K562 (cell line): ENCODE results near the gene DSTYK. TPM values are rescaled to one million over a fixed set of nuclear protein-coding genes. Genes with fewer than 3 reads are reported as not detected.

Experiments
- CBX2 ChIP-seq: fragments of 200-600 bp; sonication (generic); IDR thresholded peaks from one replicate; pipeline ENCODE4 v1.6.1; 2012; ENCODE audit warnings: mild to moderate bottlenecking, low read length, inconsistent platforms; ENCODE audit not compliant: insufficient read depth, poor library complexity, severe bottlenecking
- CBX5 ChIP-seq: IDR thresholded peaks from 2 replicates; pipeline ENCODE4 v1.6.1; 2014; ENCODE audit warnings: low read depth, borderline replicate concordance
- CEBPB ChIP-seq: fragments of 450-650 bp; IDR thresholded peaks from 2 replicates; pipeline ENCODE4 v1.6.1; 2016; ENCODE audit warnings: missing genetic modification characterization, missing compliant biosample characterization
- CGGBP1 ChIP-seq: fragments of 250-450 bp; sonication (Bioruptor Pico); IDR thresholded peaks from 2 replicates; pipeline ENCODE4 v1.9.0; 2021; ENCODE audit warnings: mild to moderate bottlenecking
- CREB3L1 ChIP-seq: fragments of 450-650 bp; IDR thresholded peaks from 2 replicates; pipeline ENCODE4 v1.6.1; 2014; ENCODE audit warnings: low read depth, mild to moderate bottlenecking, moderate library complexity, borderline replicate concordance
- HDAC3 ChIP-seq: fragments of 450-650 bp; IDR thresholded peaks from 2 replicates; pipeline ENCODE4 v1.6.1; 2018; ENCODE audit warnings: borderline replicate concordance, mild to moderate bottlenecking, moderate library complexity; ENCODE audit not compliant: partially characterized antibody
- HDAC8 ChIP-seq: fragments of 450-650 bp; IDR thresholded peaks from 2 replicates; pipeline ENCODE4 v1.6.1; 2016; ENCODE audit warnings: mild to moderate bottlenecking, missing genetic modification characterization, moderate library complexity, missing compliant biosample characterization
- LEF1 ChIP-seq: fragments of 450-650 bp; IDR thresholded peaks from 2 replicates; pipeline ENCODE4 v1.6.1; 2016; ENCODE audit warnings: mild to moderate bottlenecking
- MYNN ChIP-seq, 2 experiments: sonication (generic); formaldehyde crosslinking in 1 of 2; IDR thresholded peaks; 2 replicates each; pipeline versions ENCODE4 v1.5.0 to v1.6.1; 2016 to 2020; ENCODE audit warnings: antibody characterized with exemption in 1 of 2, missing genetic modification reagents in 1 of 2
- NCOA2 ChIP-seq, 2 experiments: fragments of 450-650 bp; IDR thresholded peaks; 2 replicates each; pipeline ENCODE4 v1.6.1; 2018; ENCODE audit warnings: mild to moderate bottlenecking in 2 of 2, moderate library complexity in 1 of 2; ENCODE audit not compliant: partially characterized antibody in 2 of 2
- NEUROD1 ChIP-seq: fragments of 150-350 bp; IDR thresholded peaks from 2 replicates; pipeline ENCODE4 v1.6.1; 2014; ENCODE audit warnings: borderline replicate concordance, low read length, low read depth; ENCODE audit not compliant: partially characterized antibody
- NRF1 ChIP-seq, 2 experiments: fragments of 450-650 bp; IDR thresholded peaks in 1 of 2; conservative IDR thresholded peaks in 1 of 2; 2 replicates each; pipeline ENCODE4 v1.6.1; 2014; ENCODE audit warnings: mild to moderate bottlenecking in 2 of 2
- POLR2AphosphoS2 ChIP-seq: IDR thresholded peaks from 2 replicates; pipeline ENCODE4 v1.6.1; 2012; ENCODE audit warnings: low read length, improper control_type of control experiment
- RAD51 ChIP-seq: fragments of 450-650 bp; IDR thresholded peaks from 2 replicates; pipeline ENCODE4 v1.7.1; 2016; ENCODE audit warnings: low read depth, mild to moderate bottlenecking, borderline replicate concordance
- SIX5 ChIP-seq, 2 experiments: IDR thresholded peaks; 2 replicates each; pipeline ENCODE4 v1.6.1; 2011; ENCODE audit warnings: low read length in 2 of 2, borderline replicate concordance in 1 of 2, low read depth in 1 of 2, mild to moderate bottlenecking in 1 of 2, moderate library complexity in 1 of 2; ENCODE audit not compliant: insufficient read depth in 1 of 2
- SMAD1 ChIP-seq: fragments of 150-350 bp; IDR thresholded peaks from 2 replicates; pipeline ENCODE4 v1.6.1; 2014; ENCODE audit warnings: low read length, low read depth; ENCODE audit not compliant: partially characterized antibody
- SPI1 ChIP-seq: IDR thresholded peaks from 2 replicates; pipeline ENCODE4 v1.6.1; 2011; ENCODE audit warnings: low read depth, low read length, control low read depth, borderline replicate concordance
- STAT5B ChIP-seq: fragments of 250-450 bp; sonication (Bioruptor Pico); IDR thresholded peaks from 2 replicates; pipeline ENCODE4 v1.8.0; 2021; ENCODE audit warnings: mild to moderate bottlenecking, inconsistent platforms
- TRIM25 ChIP-seq: fragments of 450-650 bp; IDR thresholded peaks from 2 replicates; pipeline ENCODE4 v1.7.0; 2016; ENCODE audit warnings: borderline replicate concordance
- ZBTB7A ChIP-seq: IDR thresholded peaks from 2 replicates; pipeline ENCODE4 v1.6.1; 2011; ENCODE audit warnings: low read depth, mild to moderate bottlenecking, low read length, moderate library complexity, borderline replicate concordance; ENCODE audit not compliant: control insufficient read depth
- ZC3H11A ChIP-seq: IDR thresholded peaks from 2 replicates; pipeline ENCODE4 v1.6.1; 2012; ENCODE audit warnings: low read depth, low read length, improper control_type of control experiment
- ZC3H4 ChIP-seq: sonication (generic); formaldehyde crosslinking; IDR thresholded peaks from 2 replicates; pipeline ENCODE4 v1.9.0; 2021; ENCODE audit warnings: missing genetic modification reagents, borderline replicate concordance
- ZC3H8 ChIP-seq: fragments of 450-650 bp; IDR thresholded peaks from 2 replicates; pipeline ENCODE4 v1.6.1; 2017
- ZNF184 ChIP-seq: sonication (generic); formaldehyde crosslinking; IDR thresholded peaks from 2 replicates; pipeline ENCODE4 v1.5.0; 2020; ENCODE audit warnings: missing genetic modification reagents
- polyA plus RNA-seq, 8 experiments: library from polyadenylated mRNA; depleted of rRNA in 4 of 8; stranded (reverse) in 5 of 8; unstranded in 3 of 8; fragments of >200 nt; fragmentation: Nextera tagmentation in 2 of 8; fragmentation: Illumina TruSeq in 1 of 8; extraction: Ambion mirVana in 2 of 8; extraction: Trizol in 1 of 8; gene quantifications; 2 replicates each; pipeline versions ENCODE4 v1.2.1 to v1.2.3, GENCODE V29; 2011 to 2014; ENCODE audit warnings: inconsistent platforms in 1 of 8, missing spikeins in 1 of 8
- total RNA-seq, 7 experiments: library from RNA; depleted of rRNA in 6 of 7; stranded (reverse); fragments of >200 nt in 6 of 7; fragmentation: Illumina TruSeq in 2 of 7; extraction: Trizol in 2 of 7; gene quantifications; 2 replicates each; pipeline versions ENCODE4 v1.2.1 to v1.2.3, GENCODE V29; 2011 to 2021; ENCODE audit warnings: low replicate concordance in 1 of 7

Gene DSTYK
- total and polyA plus RNA-seq, 9 of the 15 experiments (the other 6 are each of a cell fraction or from before 2014, with no cell fraction given), result 4.2 to 7.1 (median 6.2) TPM

- TF ChIP-seq NRF1 (conservative IDR thresholded peaks at IDR 0.05 in 1 of 2, IDR thresholded peaks at IDR 0.05 in 1 of 2), result peak; percentile 85 to 88
- TF ChIP-seq SIX5 (IDR thresholded peaks at IDR 0.05; ENCODE audit: borderline replicate concordance in 1 of 2, insufficient read depth in 1 of 2, low read depth in 1 of 2, low read length in 2 of 2), result peak; percentile 66 to 85; a peak in 3 of 4 replicates
- TF ChIP-seq TRIM25, result 0 out of 2 replicates have a peak, but pooled peaks have one; percentile 72
- TF ChIP-seq HDAC3, result peak; percentile 92
- TF ChIP-seq ZC3H4 (CRISPR knock-in tag), result no peak
- peak; percentile 97 for TF ChIP-seq ZC3H11A
- no peak for TF ChIP-seq CBX2
- peak; percentile 73 for TF ChIP-seq CEBPB (tag)
- TF ChIP-seq HDAC8 (tag), result peak; percentile 86; the same call in 1 of the 2 replicates
- peak; percentile 74 for TF ChIP-seq LEF1
- no peak for TF ChIP-seq SMAD1
- TF ChIP-seq MYNN (IDR thresholded peaks at IDR 0.05), result 0 out of 2 replicates have a peak, but pooled peaks have one; percentile 55
- no peak for TF ChIP-seq MYNN (CRISPR knock-in tag; IDR thresholded peaks at IDR 0.05)
- TF ChIP-seq RAD51, result peak; percentile 46; the same call in 1 of the 2 replicates
- TF ChIP-seq STAT5B (CRISPR knock-in tag), result 0 out of 2 replicates have a peak, but pooled peaks have one; percentile 10
- no peak for TF ChIP-seq ZC3H8
- peak; percentile 48; the same call in 1 of the 2 replicates for TF ChIP-seq ZBTB7A
- TF ChIP-seq NEUROD1, result peak; percentile 98
- TF ChIP-seq ZNF184, result no peak
- peak; percentile 89 for TF ChIP-seq CREB3L1
- TF ChIP-seq NCOA2 (IDR thresholded peaks at IDR 0.05; ENCODE audit: partially characterized antibody in 2 of 2), result peak in 1 of 2 experiments; percentile 99
- peak; percentile 96 for TF ChIP-seq SPI1
- TF ChIP-seq CBX5, result peak; percentile 84
- peak; percentile 51; the same call in 1 of the 2 replicates for TF ChIP-seq POLR2AphosphoS2
- peak; percentile 85; the same call in 1 of the 2 replicates for TF ChIP-seq CGGBP1
Measured at GRCh38 chr1:205121660-205122488, 89.6 kb downstream of the DSTYK start, which contains the start of gene RBBP5 (continued).
